PC-3 (cell line): Measurements from ENCODE around the gene TMEM219. TPM values are rescaled to one million over a fixed set of nuclear protein-coding genes. Genes with fewer than 3 reads are reported as not detected.

Experiments used
- ATAC-seq: fragments of 200-7000 bp; cut with Tn5 transposase; 2 replicates; pipeline ENCODE4 v1.9.1; 2020; ENCODE audit warnings: mild to moderate bottlenecking, moderate library complexity
- Bru-seq: library from RNA; stranded (reverse); fragments of 400-500 nt; gene quantifications from one replicate; lab custom pipeline; 2021; lab: Mats Ljungman, UMichigan
- BruChase-seq, 2 experiments: library from RNA; stranded (reverse); fragments of 400-500 nt; gene quantifications; one replicate each; lab custom pipeline; 2021; lab: Mats Ljungman, UMichigan
- BruUV-seq: library from RNA; stranded (reverse); fragments of 400-500 nt; replicated peaks from 2 replicates; lab custom pipeline; 2021; lab: Mats Ljungman, UMichigan
- CTCF ChIA-PET: fragments of 300-600 bp; sonication (Branson Sonifier 250); formaldehyde crosslinking; loops from one replicate; lab custom pipeline; 2022; ENCODE audit warnings: antibody characterized with exemption; lab: Charles Lee
- POLR2A ChIA-PET: fragments of 300-600 bp; sonication (Branson Sonifier 250); formaldehyde crosslinking; loops from one replicate; lab custom pipeline; 2022; ENCODE audit warnings: antibody characterized with exemption; ENCODE audit not compliant: unreplicated experiment; lab: Charles Lee
- DNase-seq: peaks from one replicate; pipeline ENCODE4 v3.0.0-alpha.2; 2015
- H2AFZ ChIP-seq: fragments of 300-600 bp; sonication (generic); 2 replicates; pipeline ENCODE4 v1.6.0; 2016; ENCODE audit warnings: antibody characterized with exemption, low read length
- H3F3A ChIP-seq: fragments of 300-600 bp; sonication (generic); one replicate; pipeline ENCODE4 v1.6.0; 2017; ENCODE audit warnings: antibody characterized with exemption, low read length, control low read depth, mild to moderate bottlenecking; ENCODE audit not compliant: unreplicated experiment
- H3K27ac ChIP-seq: fragments of 300-600 bp; sonication (generic); 2 replicates; pipeline ENCODE4 v1.5.1; 2016; ENCODE audit warnings: mild to moderate bottlenecking, low read length
- H3K27me3 ChIP-seq: fragments of 300-600 bp; sonication (generic); 2 replicates; pipeline ENCODE4 v1.6.1; 2016; ENCODE audit warnings: low read length, mixed read lengths
- H3K36me3 ChIP-seq: fragments of 300-600 bp; sonication (generic); 2 replicates; pipeline ENCODE4 v1.6.1; 2016; ENCODE audit warnings: low read depth, mixed run types, low read length, mixed read lengths
- H3K4me1 ChIP-seq: fragments of 300-600 bp; sonication (generic); 2 replicates; pipeline ENCODE4 v1.5.1; 2016; ENCODE audit warnings: low read length; ENCODE audit not compliant: insufficient read depth
- H3K4me2 ChIP-seq: fragments of 300-600 bp; sonication (generic); 2 replicates; pipeline ENCODE4 v1.6.0; 2016; ENCODE audit warnings: low read length
- H3K4me3 ChIP-seq: fragments of 300-600 bp; sonication (generic); 2 replicates; pipeline ENCODE4 v1.5.1; 2016; ENCODE audit warnings: mild to moderate bottlenecking, low read length, mixed read lengths
- H3K79me2 ChIP-seq: fragments of 300-600 bp; sonication (generic); 2 replicates; pipeline ENCODE4 v1.6.1; 2017; ENCODE audit warnings: low read length, mixed read lengths
- H3K9ac ChIP-seq: fragments of 300-600 bp; sonication (generic); 2 replicates; pipeline ENCODE4 v1.6.0; 2016; ENCODE audit warnings: mild to moderate bottlenecking, low read length
- H3K9me2 ChIP-seq: fragments of 300-600 bp; sonication (generic); replicated peaks from 2 replicates; pipeline ENCODE4 v1.6.1; 2016; ENCODE audit warnings: mixed run types, low read length, mixed read lengths
- H3K9me3 ChIP-seq: fragments of 300-600 bp; sonication (generic); 2 replicates; pipeline ENCODE4 v1.6.1; 2016; ENCODE audit warnings: low read length, mixed read lengths
- H4K20me1 ChIP-seq: fragments of 300-600 bp; sonication (generic); 2 replicates; pipeline ENCODE4 v1.6.1; 2016; ENCODE audit warnings: low read length, mixed read lengths
- CTCF ChIP-seq: fragments of 300-600 bp; sonication (generic); conservative IDR thresholded peaks from 2 replicates; pipeline ENCODE4 v1.5.1; 2017; ENCODE audit warnings: antibody characterized with exemption, low read depth, mild to moderate bottlenecking, low read length
- EZH2 ChIP-seq: fragments of 300-600 bp; sonication (generic); IDR thresholded peaks from one replicate; pipeline ENCODE4 v1.6.1; 2017; ENCODE audit warnings: antibody characterized with exemption, mild to moderate bottlenecking, low read length; ENCODE audit not compliant: unreplicated experiment
- EZH2phosphoT487 ChIP-seq: fragments of 300-600 bp; sonication (generic); IDR thresholded peaks from 2 replicates; pipeline ENCODE4 v1.6.1; 2018; ENCODE audit warnings: mild to moderate bottlenecking, antibody characterized with exemption, low read length, borderline replicate concordance
- intact Hi-C: fragments of 100-400 bp; cut with micrococcal nuclease; formaldehyde crosslinking; loops from 2 replicates; pipeline ENCODE4 v1.9.0; 2023
- long read RNA-seq: library from polyadenylated mRNA; unstranded; transcript quantifications from one replicate; pipeline ENCODE4 v2.0.0, GENCODE V29; 2021; ENCODE audit not compliant: unreplicated experiment
- total RNA-seq: library from RNA; depleted of rRNA; stranded (reverse); fragments of >200 nt; gene quantifications from 2 replicates; pipeline ENCODE4 v1.2.3, GENCODE V29; 2014; rRNA removed

The TMEM219 gene
- total RNA-seq (53.0 and 60.9 TPM in 2 replicates), Bru-seq, nascent RNA (percentile 42 among the genes with signal in this experiment), BruChase-seq, experiment 1, labeled RNA remaining after a 6-hour chase (percentile 56 among the genes with signal in this experiment), BruChase-seq, experiment 2, labeled RNA remaining after a 2-hour chase (percentile 53 among the genes with signal in this experiment)
- long read RNA-seq, transcript TMEM219-204 (5 exons, 1,292 nt), result major isoform, 39 of 156 reads
- long read RNA-seq, transcript TMEM219-201 (6 exons, 999 nt), result minor isoform, 25 of 156 reads
- long read RNA-seq, transcript TMEM219-207 (6 exons, 926 nt), result minor isoform, 7 of 156 reads
- long read RNA-seq, partial matches to known transcripts, result 26 of 156 reads
- long read RNA-seq, other reads (novel, unspliced or antisense), result 58 of 156 reads

GRCh38 chr16:29961479-29962343, at the start of gene TMEM219:
TMEM219 (plus strand) TSS chr16:29962079; CDS start chr16:29963144, 1,065 bp downstream.
- no peaks in the 10 kb centered on the region for H3K36me3 ChIP-seq
- H3K4me3 ChIP-seq, result peak within 1 kb of the TSS; percentile 77
- H3K9me2 ChIP-seq, result no peaks in the 10 kb centered on the region
- BruUV-seq, result TSS peak; percentile 87
- POLR2A ChIA-PET, result interaction anchor here (0.7 kb wide), 1 partner anchor 41 kb away, joined by 4 read pairs; no protein-coding TSS in a partner anchor
- H3K79me2 ChIP-seq, result no peaks in the 10 kb centered on the region
- H3F3A ChIP-seq, result no peaks in the 10 kb centered on the region
- H3K9me3 ChIP-seq, result no peaks in the 10 kb centered on the region
- CTCF ChIA-PET, result interaction anchor here (0.6 to 0.9 kb wide), 2 partner anchors 12 kb away, joined by 3 to 5 read pairs; partner anchors contain the start of gene TAOK2
- peak within 1 kb of the TSS; percentile 96 for H2AFZ ChIP-seq
- TF ChIP-seq CTCF (no peak; the same call in 1 of the 2 replicates), EZH2phosphoT487 (no peak), EZH2 (no peak)
- peak; percentile 92 for ATAC-seq
- peaks cover 11% of the 10 kb centered on the region for H3K4me1 ChIP-seq
- peak within 1 kb of the TSS; percentile 76 for H3K27ac ChIP-seq
- peak; percentile 89 for DNase-seq
- peak within 1 kb of the TSS; percentile 90 for H3K9ac ChIP-seq
- intact Hi-C loops, result no loop called here
- no peaks in the 10 kb centered on the region for H4K20me1 ChIP-seq
- peak within 1 kb of the TSS; percentile 98 for H3K4me2 ChIP-seq
- no peaks in the 10 kb centered on the region for H3K27me3 ChIP-seq

GRCh38 chr16:29912087-29912486, 49.8 kb upstream of the TMEM219 start:
- ChIA-PET CTCF (no interaction called here), POLR2A (no interaction called here)
- Histone ChIP-seq H2AFZ (no peak overlapping the region), H3K4me3 (no peak overlapping the region), H3K4me2 (no peak overlapping the region), H3K27me3 (no peaks in the 10 kb centered on the region), H3F3A (no peaks in the 10 kb centered on the region), H3K4me1 (0 out of 2 replicates have a peak, but pooled peaks cover 5% of the 10 kb centered on the region), H3K9ac (no peak overlapping the region), H4K20me1 (no peaks in the 10 kb centered on the region), H3K36me3 (no peaks in the 10 kb centered on the region), H3K9me3 (no peaks in the 10 kb centered on the region), H3K79me2 (no peaks in the 10 kb centered on the region), H3K27ac (no peak overlapping the region), H3K9me2 (no peaks in the 10 kb centered on the region)
- ATAC-seq, result no peak
- no TSS peak for BruUV-seq
- intact Hi-C loops, result no loop called here
- TF ChIP-seq EZH2 (no peak), CTCF (no peak), EZH2phosphoT487 (no peak)
- DNase-seq, result no peak
